A673 (cell line): ENCODE results near the gene KAT8.

ENCODE experiments used
- EZH2 ChIP-seq: fragments of 200-600 bp; sonication (generic); IDR thresholded peaks from 2 replicates; pipeline ENCODE4 v1.6.1; 2017; ENCODE audit warnings: borderline replicate concordance, low read depth, mild to moderate bottlenecking, mixed read lengths, antibody characterized with exemption, low read length; ENCODE audit not compliant: poor library complexity, severe bottlenecking
- TF ChIP-seq, protein P1 (sequence below): fragments of 300-800, 200-600 bp; sonication (generic); conservative IDR thresholded peaks from 2 replicates; pipeline ENCODE4 v1.5.1; 2017; ENCODE audit warnings: low read depth, mild to moderate bottlenecking, antibody characterized with exemption, low read length, moderate library complexity, mixed read lengths

- TF ChIP-seq, protein P1, sequence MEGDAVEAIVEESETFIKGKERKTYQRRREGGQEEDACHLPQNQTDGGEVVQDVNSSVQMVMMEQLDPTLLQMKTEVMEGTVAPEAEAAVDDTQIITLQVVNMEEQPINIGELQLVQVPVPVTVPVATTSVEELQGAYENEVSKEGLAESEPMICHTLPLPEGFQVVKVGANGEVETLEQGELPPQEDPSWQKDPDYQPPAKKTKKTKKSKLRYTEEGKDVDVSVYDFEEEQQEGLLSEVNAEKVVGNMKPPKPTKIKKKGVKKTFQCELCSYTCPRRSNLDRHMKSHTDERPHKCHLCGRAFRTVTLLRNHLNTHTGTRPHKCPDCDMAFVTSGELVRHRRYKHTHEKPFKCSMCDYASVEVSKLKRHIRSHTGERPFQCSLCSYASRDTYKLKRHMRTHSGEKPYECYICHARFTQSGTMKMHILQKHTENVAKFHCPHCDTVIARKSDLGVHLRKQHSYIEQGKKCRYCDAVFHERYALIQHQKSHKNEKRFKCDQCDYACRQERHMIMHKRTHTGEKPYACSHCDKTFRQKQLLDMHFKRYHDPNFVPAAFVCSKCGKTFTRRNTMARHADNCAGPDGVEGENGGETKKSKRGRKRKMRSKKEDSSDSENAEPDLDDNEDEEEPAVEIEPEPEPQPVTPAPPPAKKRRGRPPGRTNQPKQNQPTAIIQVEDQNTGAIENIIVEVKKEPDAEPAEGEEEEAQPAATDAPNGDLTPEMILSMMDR: no peak
- TF ChIP-seq EZH2: no peak
Observed at GRCh38 chr16:31127182-31127581, 9.7 kb downstream of the KAT8 start.
